ENCODE results near the gene HCCS.
A peak's percentile ranks its signal among the peaks of the same experiment; 100 is the strongest.
"Not testable (repeated sequence)": the region's sequence is repeated elsewhere in the genome, so short reads cannot be mapped to it uniquely, and the experiment has no call there.

The HCCS gene

DNA sequence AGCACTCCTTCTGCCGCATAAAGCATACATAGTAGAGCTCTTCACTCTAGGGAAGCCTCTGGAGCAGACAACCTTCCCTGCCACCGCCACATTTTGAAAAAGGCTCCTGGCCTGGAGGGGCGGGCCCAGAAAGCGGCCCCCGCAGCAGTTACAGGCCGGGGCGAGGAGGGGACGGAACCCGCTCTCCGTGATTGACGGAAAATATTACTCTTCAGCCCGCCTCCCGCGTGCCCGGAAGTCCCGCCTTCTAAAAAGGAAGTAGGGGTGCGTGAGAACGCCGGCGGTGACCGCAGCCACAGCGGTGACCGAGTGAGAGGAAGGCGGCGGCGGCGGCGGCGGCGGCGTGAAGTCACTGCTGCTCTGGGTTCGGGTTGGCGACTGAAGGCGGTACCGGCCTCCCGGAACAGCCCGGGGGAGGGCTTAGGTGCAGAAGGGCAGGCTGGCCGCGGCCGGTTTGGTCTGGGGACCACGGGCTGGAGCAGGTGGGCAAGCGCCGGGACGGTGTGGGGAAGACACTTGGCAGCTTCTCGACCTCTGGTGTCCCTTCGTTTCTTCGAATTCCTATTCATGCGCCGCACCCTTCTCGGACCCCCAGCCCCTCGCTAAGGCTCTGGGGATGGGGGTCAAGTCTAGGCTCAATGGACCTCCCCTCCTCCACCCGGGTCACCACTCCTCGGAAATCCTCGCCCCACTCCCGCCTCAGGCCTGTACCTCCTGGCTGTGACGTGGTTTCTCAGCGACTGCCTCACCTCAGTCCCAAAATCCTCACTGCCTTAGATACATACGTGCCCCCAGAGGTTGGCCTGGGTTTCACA, at the start of gene HCCS:
Gene HCCS (plus strand): TSS at position 296 of the 815 bp plus-strand sequence. CDS start 729 bp downstream, outside the sequence.
- peak; percentile 72 for DNase-seq

DNA sequence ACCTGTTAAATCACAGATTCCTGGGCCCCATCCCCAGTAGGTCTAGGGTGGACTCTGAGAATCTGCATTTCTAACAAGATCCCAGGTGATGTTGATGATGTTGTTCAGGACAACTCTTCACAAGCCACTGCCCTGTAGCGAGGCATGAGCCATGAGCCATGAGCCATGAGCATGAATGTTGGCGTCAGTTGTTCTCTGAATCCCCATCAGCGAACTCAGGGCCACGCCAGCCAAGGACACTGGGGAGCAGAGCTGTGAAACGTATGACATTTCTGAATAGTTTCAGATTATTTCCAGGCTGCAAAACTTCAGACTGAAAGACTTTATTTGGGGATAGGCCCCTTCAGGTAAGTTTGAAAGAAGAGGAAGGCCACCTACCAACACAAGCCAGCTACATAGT, 46.9 kb upstream of the HCCS start:
- DNase-seq, result no peak

DNA sequence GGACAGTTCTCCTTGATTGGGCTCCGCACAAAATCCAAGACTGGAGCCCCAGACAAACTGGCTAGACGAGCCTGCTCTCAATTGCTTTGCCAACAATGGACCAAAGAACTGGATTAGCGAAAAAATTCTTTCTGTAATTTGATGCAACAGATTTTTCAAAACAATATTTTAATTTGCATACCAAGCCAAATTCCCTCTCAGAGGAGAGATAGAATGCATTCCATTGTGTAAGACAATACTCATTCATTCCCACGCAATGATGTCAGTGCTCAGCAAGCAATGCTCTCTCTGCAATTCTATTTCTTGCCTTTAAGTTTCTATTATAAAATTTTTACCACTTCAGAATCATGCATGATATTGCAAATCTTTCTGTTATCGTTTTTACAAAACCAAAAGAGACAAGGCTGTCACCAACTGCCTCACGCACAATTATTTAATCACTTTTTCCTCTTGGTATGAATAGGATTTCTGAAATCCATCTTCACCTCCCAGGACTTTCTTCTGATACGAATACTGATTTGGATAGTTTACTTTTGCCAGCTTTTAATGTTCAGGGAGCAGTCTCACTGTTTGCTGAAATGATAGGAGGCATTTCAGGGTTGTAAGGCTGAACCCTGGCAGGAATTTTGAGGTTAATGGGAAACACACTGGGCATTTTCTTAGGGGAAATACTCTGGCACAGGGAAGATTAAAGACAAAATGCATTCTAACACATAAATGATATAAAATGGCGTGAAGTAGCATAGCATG, 46.1 kb upstream of the HCCS start:
- no peak for DNase-seq

DNA sequence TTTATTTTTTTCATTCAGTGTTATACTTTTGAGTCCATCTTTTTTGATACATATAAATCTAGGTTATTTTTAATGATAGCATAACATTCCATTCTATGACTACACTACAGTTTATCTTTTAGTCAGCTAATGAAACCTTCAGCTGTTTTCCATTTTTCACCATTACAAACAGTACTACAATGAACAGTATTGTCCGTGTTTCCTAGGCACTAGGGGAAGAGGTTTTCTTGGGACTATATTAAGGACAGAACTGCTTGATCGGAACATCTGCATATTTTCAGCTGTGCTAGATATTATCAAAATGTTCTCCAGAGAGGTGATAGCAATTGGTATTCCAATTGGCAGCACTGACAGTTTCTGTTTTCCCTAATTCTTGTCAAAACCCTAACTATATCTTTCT, 44.3 kb upstream of the HCCS start:
- no peak for DNase-seq

DNA sequence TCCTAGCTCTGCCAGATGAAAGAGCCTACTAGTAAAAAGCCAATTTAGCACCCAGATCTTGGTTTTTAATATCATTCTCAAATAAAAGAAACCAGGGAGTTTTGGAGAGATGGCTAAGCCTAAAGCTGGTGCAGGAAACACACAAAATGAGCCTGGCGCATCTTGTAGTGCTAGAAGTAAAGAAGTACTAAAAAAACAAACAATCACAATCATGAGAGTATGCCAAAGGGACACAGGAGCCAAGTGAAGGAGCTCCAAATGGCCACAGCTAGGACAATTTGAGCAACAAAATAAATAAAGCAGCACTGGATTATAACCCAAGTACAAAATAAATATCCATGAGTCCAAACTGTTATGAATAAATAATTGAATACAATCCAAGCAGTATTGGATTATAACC, 37.8 kb upstream of the HCCS start:
- DNase-seq, result no peak

DNA sequence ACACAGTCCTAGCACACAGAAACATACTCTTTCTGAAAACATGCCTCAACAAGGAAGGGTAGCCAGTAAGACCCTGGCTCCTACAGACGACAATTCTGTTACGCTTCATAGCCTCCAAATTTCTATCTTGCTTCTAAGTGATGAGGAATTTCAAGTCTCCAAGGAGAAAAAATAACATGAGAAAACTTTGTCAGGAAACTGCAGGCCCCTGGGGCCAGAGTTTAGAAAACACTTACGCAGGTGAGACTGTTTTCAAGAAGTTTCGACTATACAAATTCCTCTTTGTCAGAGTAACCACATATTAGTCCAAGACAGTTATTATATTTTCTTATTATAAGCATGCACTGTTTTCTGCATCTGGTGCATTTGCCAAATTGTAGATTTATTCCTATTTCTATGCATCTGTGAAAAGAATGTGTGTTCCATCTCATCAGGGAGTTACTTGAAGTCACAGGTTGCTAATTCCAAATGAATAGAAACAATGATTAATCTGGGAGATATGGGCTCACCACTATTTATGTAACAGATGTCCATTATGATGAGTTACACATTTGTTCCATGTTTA, 30.3 kb upstream of the HCCS start:
- DNase-seq, result no peak

DNA sequence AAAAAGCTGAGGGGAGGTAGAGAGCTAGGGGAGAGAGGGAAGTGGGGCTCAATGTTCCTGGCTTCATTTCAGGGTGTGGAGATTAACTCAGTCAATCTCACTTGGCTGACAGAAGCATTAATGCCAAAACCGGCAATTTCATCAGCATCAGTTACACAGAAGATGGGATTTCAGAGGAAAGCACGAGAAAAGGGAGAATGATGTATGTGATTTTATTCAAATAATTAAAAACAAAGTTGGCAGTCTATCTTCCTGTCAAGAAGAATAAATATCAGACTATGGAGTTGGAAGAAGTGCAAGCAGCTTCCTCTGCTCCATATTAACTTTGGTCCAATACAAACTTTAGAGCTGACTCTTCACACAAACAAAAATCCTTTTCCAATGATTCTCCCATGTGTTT, 29.6 kb upstream of the HCCS start:
- no peak for DNase-seq

DNA sequence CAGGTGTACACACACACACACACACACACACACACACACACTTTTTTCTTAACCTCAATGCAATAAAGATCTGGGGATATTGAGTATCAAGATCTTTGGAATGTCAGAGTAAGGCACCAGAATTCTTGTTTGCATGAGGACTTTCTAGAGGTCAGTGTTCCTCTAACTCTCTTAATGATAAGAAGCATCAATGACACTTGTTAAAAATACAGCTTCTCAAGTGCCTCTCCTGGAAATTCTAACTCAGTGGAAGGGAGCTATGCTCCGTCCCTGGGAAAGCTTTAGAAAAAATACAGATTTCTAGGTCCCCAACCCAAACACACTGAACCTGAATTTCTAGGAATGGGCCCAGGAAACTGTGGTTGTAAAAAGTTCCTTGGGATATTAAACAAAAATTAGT, 25.8 kb upstream of the HCCS start:
- DNase-seq, result no peak

DNA sequence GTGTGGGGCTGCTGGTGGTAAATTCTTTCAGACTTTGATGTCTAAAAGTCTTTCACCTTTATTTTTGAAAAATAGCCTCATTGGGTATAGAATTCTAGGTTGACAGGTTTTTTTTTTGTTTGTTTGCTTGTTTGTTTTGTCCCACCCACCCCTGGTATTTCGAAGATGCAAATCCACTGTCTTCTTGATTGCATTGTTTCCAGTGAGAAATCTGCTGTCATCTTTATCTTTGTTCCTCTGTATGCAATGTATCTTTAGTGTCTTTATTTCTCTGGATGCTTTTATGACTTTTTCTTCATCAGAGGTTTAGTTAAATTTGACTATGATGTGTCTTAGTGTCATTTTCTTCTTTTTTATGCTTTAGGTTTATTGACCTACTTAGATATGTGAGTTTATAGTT, 21.3 kb upstream of the HCCS start:
- DNase-seq, result no peak

DNA sequence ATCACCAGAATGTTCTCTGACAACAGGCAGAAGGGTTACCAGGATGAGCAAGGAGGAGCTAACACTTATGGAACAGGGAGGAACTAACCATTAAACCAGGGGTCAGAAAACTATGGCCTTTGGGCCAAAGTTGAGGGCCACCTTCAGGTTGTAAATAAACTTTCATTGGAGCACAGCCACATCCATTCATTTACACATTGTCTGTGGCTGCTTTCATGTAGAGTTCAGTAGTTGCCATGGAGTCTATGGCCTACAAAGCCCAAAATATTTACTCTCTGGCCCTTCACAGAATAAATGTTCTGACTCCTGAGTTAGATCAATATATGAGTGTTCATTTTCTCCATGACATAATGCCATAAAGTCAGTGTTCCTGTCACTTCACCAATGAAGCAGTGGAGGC, 13.2 kb upstream of the HCCS start:
- no peak for DNase-seq

DNA sequence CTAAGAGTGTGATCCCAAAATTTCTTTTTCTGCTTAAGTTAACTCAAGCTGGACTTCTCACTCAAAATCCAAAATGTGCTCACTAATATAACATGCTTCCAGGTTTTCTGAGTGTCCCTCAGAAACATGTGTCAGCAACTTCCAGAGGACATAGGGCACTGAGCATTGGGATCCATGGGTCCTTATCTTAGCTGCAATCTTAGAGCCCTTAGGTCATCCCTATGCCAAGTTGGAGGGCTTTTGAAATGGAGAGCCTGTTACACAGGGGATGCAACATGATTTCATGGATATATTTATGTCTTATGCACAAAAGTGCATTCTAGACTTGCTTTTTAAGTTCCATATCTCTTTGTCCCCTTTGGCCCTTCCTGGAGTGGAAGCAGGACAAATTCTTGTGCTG, 11.7 kb upstream of the HCCS start:
- no peak for DNase-seq

DNA sequence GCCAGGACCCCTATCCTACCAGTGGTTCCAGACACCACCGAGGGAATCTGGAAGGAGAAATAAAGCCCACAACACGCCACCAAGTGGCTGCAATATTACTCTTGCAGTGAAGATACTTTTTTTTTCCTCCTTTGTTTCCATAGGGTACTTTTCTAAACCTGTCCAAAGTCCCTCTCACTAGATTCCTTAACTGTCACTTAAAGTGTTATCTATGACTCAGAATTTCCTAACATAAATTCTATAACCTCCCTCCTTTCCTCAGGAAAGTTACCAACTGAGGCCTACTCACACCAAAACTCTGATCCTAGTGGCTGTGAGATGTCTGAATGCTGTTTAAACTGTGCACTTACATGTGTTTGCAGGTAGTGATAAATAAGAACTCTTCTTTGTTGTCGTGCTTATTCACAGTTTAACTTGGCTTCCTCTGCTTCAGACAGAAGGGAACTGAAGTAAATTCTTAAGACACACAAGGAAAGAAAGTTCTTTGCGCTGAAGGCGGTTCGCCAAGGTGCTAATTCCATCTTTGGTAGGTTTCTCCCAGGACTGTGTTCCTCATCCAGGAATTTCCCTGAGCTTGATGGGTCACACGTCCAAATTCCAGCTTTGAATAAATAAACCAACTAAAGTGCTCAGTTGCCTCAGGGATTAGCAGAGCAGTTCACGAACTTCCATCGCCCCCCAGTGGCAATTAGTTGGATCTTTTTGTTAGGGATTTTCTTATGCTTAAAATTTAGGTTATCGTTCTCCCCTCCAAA, 10.7 kb upstream of the HCCS start:
- DNase-seq, result peak; percentile 8

DNA sequence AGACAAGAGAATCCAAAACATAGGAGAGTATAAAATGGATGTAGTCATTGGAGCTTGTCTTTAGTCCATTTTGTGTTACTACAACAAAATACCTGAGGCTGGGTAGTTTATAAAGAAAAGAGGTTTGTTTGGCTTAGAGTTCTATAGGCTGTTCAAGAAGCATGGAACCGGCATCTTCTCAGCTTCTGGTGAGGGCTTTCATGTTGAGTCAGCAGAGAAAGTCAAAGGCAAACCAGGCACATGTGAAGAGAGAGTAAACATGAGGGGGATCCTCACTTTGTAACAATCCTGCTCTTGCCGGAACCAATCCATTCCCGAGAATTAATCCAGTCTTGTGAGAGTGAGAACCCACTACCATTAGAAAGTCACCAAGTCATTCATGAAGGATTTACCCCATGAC, 8.1 kb upstream of the HCCS start:
- no peak for DNase-seq

DNA sequence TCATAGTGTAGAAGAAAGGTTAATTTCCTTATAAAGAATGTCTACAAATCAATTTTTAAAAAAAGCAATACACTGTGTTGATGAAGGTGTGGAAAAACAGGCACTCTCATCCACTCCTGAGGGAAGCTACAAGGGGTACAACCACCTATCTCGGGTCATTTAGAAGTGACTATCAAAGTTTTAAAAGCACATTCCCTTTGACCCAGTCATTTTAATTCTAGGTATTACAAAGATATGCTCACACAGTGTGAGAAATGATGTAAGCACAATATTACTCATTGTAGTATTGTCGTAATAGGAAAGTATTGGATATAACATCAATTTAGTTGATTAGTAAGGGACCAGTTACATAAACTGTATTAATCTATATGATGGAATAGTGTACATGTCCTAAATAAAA, 7.4 kb upstream of the HCCS start:
- DNase-seq, result no peak

DNA sequence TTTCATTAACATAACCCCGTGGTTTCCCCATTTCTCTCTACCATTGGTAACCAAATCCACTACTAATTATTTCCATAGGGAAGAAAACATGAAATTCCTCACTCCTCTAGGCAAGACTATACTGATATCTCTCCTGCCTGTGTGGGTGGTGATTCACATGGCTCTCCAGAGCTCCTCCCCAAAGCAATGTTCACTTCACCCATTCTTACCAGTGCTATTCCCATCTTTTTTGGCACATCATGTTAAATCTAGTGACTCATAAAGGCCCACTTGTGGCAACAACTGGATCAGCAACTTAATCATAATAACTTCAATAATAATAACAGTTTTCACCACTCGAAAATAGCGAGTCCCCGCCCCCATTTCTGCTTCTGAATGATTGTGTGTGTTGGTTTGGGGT, 6.1 kb upstream of the HCCS start:
- no peak for DNase-seq

DNA sequence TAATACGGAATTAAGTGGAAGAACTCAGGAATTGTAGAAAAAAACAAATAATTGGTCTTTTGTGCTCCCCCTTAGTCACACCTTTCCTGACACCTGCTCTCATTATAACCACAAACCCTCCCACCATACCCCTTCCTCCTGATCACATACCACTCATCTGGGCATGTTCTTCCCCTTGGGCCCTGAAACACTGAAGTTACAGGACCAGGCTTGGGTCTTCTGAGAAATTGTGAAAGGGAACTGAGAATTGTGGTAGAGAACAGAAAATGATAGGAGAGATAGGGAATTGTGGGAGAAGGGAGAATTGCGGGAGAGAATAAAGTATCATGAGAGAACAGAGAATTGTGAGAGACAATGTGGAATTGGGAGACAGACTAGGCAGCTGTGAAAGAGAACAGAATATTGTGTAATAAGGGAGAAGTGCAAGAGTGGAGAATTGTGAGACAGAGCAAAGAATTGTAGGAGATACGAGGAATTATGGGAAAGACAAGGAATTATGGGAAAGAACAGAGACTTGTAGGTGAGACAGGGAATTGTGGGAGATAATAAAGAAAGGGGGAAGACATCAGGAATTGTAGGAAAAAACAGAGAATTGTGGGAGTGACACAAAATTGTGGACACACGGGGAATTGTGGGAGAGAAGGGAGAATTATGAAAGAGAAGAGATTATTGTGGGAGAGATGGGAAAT, 2.7 kb upstream of the HCCS start:
- no peak for DNase-seq

DNA sequence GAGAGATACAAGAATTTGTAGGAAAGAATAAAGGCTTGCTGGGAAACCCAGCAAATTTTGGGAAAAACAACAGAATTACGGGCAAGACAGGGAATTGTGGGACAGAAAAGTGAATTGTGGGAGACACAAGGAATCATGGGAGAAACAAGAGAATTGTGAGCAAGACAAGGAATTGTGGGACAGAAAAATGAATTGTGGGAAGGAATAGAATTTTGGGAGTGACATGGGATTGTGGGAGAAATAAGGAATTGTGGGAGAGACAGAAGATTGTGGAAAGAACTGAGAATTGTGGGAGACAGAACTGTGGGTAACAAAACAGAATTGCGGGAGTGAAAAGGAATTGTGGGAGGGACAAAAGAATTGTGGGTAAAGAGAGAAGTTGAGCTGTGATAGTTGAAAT, 1.2 kb upstream of the HCCS start:
- DNase-seq, result no peak

DNA sequence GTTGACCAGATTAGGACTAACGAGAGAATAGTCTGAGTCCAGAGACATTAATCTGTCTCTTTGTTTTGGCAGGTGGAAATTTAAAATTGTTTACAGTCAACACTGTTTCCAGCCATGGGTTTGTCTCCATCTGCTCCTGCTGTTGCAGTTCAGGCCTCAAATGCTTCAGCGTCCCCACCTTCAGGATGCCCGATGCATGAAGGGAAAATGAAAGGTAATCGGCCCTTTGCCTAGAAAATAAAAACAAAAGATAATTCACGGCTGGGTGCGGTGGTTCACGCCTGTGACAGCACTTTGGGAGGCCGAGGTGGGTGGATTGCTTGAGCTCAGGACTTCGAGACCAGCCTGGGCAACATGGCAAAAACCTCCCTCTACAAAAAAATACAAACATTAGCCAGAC, 815 bp downstream of the HCCS start:
- peak; percentile 2 for DNase-seq

DNA sequence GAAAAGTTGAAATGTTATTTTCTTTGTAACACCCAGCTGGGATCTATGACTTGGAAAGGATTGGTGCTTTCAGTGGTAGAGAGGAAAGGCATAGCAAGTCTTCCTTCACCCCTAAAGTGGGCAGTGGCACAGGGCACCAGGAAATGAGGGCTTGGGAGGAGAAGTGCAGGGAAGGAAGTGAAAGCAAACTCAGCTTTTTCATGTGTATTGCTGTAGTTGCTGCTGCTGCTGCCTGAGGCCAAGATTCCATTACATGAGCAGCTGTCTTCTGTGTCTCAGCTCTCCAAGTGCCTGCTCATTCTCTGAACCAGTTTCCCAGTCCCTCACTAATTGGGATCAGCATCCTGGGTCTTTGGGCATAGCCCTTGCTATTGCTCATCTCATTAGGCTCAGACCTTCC, 2.6 kb downstream of the HCCS start:
- DNase-seq, result no peak

DNA sequence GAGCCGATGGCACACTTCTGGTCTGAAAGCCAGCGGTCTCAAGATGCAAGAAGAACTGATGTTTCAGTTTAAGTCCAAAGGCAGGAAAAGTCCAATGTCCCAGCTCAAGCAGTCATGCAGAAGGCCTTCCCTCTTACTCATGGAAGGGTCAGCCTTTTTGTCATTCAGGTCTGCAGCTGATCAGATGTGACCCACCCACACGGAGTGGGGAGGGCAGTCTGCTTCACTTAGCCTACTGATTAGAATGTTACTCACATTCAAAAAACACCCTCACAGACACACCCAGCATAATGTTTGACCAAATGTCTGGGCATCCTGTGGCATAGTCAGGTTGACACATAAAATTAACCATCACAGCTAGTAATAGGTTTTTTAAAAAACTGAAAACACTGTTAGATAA, 6.6 kb downstream of the HCCS start:
- DNase-seq, result no peak

DNA sequence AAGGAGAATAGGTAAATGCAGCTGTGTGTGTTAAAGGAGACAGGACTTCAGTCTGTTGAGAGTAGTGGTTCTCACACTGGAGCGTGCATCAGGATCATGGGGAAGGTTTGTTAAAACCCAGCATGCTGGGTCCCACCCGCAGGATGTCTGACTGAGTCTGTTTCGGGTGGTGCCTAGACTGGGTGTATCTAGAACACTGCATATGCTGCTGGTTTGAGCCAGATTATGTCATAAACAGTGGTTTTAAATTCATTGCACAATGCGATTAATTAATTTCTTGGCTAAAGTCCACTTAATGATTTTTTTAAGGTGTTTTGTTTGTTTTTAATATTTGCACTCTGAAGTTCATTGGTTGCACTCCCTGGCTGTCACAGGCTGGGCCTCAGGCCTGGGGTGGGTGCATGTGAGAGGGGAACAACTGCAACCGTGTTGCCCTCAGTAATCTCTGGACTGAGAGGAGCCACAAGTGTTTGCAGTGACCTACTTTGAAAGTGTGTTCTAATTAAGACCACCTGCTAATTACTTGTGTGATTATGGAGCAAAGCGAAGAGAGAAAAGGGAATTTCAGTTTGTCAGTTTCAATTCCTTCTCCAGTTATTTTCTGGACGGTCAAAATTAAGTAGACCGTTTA, 8.3 kb downstream of the HCCS start:
- DNase-seq, result no peak

DNA sequence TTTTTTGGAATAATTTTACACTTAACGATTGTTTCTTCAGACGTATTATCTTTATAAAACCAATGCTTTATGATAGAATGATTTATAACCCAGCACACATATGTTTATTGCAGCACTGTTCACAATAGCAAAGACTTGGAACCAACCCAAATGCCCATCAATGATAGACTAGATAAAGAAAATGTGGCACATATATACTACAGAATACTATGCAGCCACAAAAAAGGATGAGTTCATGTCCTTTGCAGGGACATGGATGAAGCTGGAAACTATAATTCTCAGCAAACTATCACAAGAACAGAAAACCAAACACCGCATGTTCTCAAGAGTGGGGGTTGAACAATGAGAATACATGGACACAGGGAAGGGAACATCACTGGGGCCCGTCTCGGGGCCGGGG, 12.0 kb downstream of the HCCS start:
- DNase-seq, result not testable (repeated sequence)

Measured in COR-L47 (cell line).